Type B pancreatic cell (in vitro differentiated cells): Measurements from ENCODE around the gene MCFD2. TPM values are rescaled to one million over a fixed set of nuclear protein-coding genes. Genes with fewer than 3 reads are reported as not detected.
A peak's percentile ranks its signal among the peaks of the same experiment; 100 is the strongest.

ENCODE experiments used
- DNase-seq: peaks from one replicate; pipeline ENCODE4 v3.0.0; 2021; ENCODE audit warnings: mixed read lengths; ENCODE audit not compliant: unreplicated experiment; ENCODE audit errors: extremely low spot score
- H3K27ac Mint-ChIP-seq: 2 replicates; pipeline ENCODE4 v1.8.0; 2021; ENCODE audit warnings: mild to moderate bottlenecking, mixed read lengths
- H3K27me3 Mint-ChIP-seq: 2 replicates; pipeline ENCODE4 v1.8.0; 2021; ENCODE audit warnings: mixed read lengths
- H3K36me3 Mint-ChIP-seq: 2 replicates; pipeline ENCODE4 v1.8.0; 2021; ENCODE audit warnings: mixed read lengths
- H3K4me1 Mint-ChIP-seq: one replicate; pipeline ENCODE4 v1.8.0; 2021; ENCODE audit warnings: mixed read lengths; ENCODE audit not compliant: unreplicated experiment
- H3K4me3 Mint-ChIP-seq: 2 replicates; pipeline ENCODE4 v1.8.0; 2021; ENCODE audit warnings: mild to moderate bottlenecking, mixed read lengths
- H3K9me3 Mint-ChIP-seq: 2 replicates; pipeline ENCODE4 v1.8.0; 2021; ENCODE audit warnings: mixed read lengths
- total RNA-seq: library from RNA; stranded (reverse); gene quantifications from 2 replicates; pipeline ENCODE4 v1.2.1, GENCODE V29; 2021; ENCODE audit warnings: low replicate concordance
- TF ChIP-seq, protein P1 (sequence below): fragments of 200-600 bp; sonication (generic); conservative IDR thresholded peaks from 2 replicates; pipeline ENCODE4 v1.5.0; 2021; ENCODE audit warnings: antibody characterized with exemption, mild to moderate bottlenecking

MCFD2 gene
- total RNA-seq, 1 donor from 2014 or later = 72.4 TPM

- Mint-ChIP-seq H3K27me3 (no peaks in the 10 kb centered on the region), H3K27ac (peak overlapping the region; percentile 76)
- DNase-seq = no peak
Measured at GRCh38 chr2:46954951-46955571, 39.5 kb upstream of the MCFD2 start.

GRCh38 chr2:46952171-46952570 is 36.6 kb upstream of the MCFD2 start:
- Mint-ChIP-seq H3K36me3 (peaks cover 22% of the 10 kb centered on the region), H3K27ac (no peak overlapping the region), H3K4me1 (peaks cover 16% of the 10 kb centered on the region), H3K4me3 (no peak overlapping the region), H3K9me3 (no peaks in the 10 kb centered on the region), H3K27me3 (no peaks in the 10 kb centered on the region)
- DNase-seq = no peak
- TF ChIP-seq, protein P1, sequence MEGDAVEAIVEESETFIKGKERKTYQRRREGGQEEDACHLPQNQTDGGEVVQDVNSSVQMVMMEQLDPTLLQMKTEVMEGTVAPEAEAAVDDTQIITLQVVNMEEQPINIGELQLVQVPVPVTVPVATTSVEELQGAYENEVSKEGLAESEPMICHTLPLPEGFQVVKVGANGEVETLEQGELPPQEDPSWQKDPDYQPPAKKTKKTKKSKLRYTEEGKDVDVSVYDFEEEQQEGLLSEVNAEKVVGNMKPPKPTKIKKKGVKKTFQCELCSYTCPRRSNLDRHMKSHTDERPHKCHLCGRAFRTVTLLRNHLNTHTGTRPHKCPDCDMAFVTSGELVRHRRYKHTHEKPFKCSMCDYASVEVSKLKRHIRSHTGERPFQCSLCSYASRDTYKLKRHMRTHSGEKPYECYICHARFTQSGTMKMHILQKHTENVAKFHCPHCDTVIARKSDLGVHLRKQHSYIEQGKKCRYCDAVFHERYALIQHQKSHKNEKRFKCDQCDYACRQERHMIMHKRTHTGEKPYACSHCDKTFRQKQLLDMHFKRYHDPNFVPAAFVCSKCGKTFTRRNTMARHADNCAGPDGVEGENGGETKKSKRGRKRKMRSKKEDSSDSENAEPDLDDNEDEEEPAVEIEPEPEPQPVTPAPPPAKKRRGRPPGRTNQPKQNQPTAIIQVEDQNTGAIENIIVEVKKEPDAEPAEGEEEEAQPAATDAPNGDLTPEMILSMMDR = no peak

More at GRCh38 chr2:46954951-46955571, 39.5 kb upstream of the MCFD2 start:
- Mint-ChIP-seq H3K4me3 (peak overlapping the region; percentile 21), H3K9me3 (no peaks in the 10 kb centered on the region), H3K4me1 (peaks cover 16% of the 10 kb centered on the region), H3K36me3 (peaks cover 22% of the 10 kb centered on the region)
- TF ChIP-seq, protein P1 = no peak

DNA sequence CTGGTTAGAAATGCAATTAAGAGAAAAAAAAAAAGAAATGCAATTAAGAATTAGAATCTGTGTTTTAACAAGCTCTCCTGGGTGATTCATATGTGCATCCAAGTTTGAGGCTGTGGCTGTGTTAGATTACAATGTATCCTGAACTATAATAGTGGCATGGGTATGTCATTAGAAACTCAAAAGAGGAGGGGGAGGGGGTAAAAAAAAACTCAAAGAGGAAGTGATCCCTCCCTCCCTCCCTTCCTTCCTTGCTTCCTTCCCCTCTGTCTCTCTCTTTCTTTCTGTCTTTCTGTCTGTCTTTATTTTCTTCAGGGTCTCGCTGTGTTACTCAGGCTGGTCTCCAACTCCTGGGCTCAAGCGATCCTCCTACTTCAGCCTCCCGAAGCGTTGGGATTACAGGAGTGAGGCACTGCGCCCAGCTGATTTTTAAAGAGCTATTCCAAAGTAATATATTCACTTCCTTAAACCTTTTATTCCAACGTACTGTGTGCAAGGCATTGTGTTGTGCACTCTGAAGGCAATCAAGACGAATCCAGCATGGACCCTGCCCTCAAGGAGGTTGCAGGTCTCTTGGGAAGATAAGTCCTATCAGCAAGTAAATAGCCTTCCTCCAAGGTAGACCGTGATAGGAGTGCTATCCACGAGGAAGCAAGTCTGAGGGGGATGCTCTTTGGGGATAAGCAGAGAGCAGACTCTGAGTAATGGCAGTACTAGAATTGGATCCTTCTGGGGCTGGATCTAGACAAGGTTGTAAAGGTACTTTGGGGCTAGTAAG is 35.9 kb upstream of the MCFD2 start:
- H3K27ac Mint-ChIP-seq = no peak overlapping the region
- H3K36me3 Mint-ChIP-seq = peaks cover 20% of the 10 kb centered on the region
- no peaks in the 10 kb centered on the region for H3K9me3 Mint-ChIP-seq
- TF ChIP-seq, protein P1 = no peak
- H3K4me1 Mint-ChIP-seq = peaks cover 16% of the 10 kb centered on the region
- DNase-seq = no peak
- no peaks in the 10 kb centered on the region for H3K27me3 Mint-ChIP-seq
- no peak overlapping the region for H3K4me3 Mint-ChIP-seq

DNA sequence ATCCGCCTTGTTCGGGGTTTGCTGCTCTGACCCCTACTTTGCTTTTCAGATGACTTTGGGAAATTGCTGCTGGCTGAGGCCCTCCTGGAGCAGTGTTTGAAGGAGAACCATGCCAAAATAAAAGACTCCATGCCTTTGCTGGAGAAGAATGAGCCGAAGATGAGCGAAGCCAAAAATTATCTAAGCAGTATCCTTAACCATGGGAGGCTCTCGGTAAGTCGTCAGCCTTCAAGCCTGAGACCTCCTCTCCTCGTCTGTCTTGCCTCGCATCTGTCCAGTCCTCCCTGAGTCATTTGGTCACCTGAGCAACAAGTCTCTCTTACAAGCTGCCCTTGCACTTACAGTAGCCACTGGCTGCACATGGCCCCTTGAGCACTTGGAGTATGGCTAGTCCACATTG is 34.7 kb upstream of the MCFD2 start:
- Mint-ChIP-seq H3K27ac (peak overlapping the region; percentile 19), H3K4me1 (peaks cover 13% of the 10 kb centered on the region), H3K36me3 (peaks cover 16% of the 10 kb centered on the region), H3K9me3 (no peaks in the 10 kb centered on the region), H3K27me3 (no peaks in the 10 kb centered on the region), H3K4me3 (no peak overlapping the region)
- no peak for DNase-seq
- TF ChIP-seq, protein P1 = no peak

- no peaks in the 10 kb centered on the region for H3K27me3 Mint-ChIP-seq
- DNase-seq = no peak
- H3K4me1 Mint-ChIP-seq = peaks cover 6% of the 10 kb centered on the region
- H3K9me3 Mint-ChIP-seq = no peaks in the 10 kb centered on the region
- TF ChIP-seq, protein P1 = no peak
- H3K27ac Mint-ChIP-seq = no peak overlapping the region
- H3K36me3 Mint-ChIP-seq = peaks cover 7% of the 10 kb centered on the region
- no peak overlapping the region for H3K4me3 Mint-ChIP-seq
Measured at GRCh38 chr2:46947841-46948240, 32.2 kb upstream of the MCFD2 start.
